Skin epidermis (tissue), 12 donors: ENCODE results near the gene C16orf92.

Experiments
- H3K27ac ChIP-seq, 21 experiments: fragments of 200-600 bp; sonication (generic) in 11 of 21; one replicate each; pipeline ENCODE4 v1.5.0; 2020; ENCODE audit warnings: mild to moderate bottlenecking in 3 of 21, inconsistent platforms in 2 of 21, moderate library complexity in 2 of 21
- H3K4me3 ChIP-seq, 7 experiments: fragments of 200-600 bp; sonication (generic) in 2 of 7; one replicate each; pipeline ENCODE4 v1.5.0; 2020; ENCODE audit warnings: inconsistent platforms in 2 of 7, mild to moderate bottlenecking in 2 of 7, moderate library complexity in 1 of 7

C16orf92 gene

GRCh38 chr16:30022887-30023286 is at the start of gene C16orf92:
Gene C16orf92 (plus strand): TSS chr16:30023198. CDS start chr16:30023341, 143 bp downstream.
- Histone ChIP-seq H3K4me3 (no peak within 1 kb of the TSS), H3K27ac (no peak within 1 kb of the TSS)

DNA sequence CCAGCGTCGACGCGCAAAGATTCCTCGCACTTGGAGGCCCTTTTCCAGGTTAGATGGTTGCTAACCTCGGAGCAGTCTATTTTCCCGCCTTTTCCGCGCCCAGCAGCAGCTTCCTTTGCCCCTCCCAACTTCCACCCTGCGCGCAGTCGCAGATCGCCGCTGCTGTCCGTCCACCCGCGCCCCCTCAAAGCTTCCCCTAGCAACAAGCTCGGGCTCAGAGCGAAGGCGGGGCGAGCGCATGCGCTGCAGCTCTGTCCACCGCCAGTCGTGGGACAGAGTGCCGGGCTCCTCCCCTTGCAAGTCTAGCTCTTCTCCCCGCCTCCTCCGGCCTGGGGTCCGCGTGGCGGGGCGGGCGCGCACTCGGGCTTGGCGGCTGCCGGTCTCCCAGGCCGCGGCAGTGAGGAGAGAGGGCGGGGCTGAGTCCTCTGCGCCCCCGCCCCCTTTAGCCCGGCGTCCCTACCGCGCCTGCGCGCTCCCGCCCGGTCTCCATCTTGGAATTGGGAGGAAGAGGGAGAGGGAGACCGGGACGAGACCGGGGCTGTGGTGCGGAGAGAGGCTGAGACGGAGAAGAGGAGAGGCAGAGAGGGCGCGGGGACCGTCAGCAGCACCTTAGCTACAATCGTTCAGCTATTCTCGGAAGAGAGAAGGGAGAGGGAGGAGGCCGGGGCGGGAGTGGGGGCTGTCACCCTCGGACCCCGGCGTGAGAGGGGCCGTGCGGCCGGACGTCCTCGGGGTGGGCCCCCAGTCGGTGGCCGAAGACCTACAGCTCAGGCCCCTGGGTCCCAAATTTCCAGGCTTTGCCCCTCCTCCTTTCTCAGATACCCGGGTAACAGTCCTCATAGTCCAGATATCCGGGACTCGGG is 49.4 kb upstream of the C16orf92 start, which contains the start of gene TAOK2:
Gene TAOK2 (plus strand): TSS at position 485 of the 863 bp plus-strand sequence. CDS start 3,905 bp downstream, outside the sequence.
- Histone ChIP-seq H3K27ac (peak within 1 kb of the TSS; percentile 15 to 98 (median 93)), H3K4me3 (peak within 1 kb of the TSS; percentile 62 to 95 (median 83))

DNA sequence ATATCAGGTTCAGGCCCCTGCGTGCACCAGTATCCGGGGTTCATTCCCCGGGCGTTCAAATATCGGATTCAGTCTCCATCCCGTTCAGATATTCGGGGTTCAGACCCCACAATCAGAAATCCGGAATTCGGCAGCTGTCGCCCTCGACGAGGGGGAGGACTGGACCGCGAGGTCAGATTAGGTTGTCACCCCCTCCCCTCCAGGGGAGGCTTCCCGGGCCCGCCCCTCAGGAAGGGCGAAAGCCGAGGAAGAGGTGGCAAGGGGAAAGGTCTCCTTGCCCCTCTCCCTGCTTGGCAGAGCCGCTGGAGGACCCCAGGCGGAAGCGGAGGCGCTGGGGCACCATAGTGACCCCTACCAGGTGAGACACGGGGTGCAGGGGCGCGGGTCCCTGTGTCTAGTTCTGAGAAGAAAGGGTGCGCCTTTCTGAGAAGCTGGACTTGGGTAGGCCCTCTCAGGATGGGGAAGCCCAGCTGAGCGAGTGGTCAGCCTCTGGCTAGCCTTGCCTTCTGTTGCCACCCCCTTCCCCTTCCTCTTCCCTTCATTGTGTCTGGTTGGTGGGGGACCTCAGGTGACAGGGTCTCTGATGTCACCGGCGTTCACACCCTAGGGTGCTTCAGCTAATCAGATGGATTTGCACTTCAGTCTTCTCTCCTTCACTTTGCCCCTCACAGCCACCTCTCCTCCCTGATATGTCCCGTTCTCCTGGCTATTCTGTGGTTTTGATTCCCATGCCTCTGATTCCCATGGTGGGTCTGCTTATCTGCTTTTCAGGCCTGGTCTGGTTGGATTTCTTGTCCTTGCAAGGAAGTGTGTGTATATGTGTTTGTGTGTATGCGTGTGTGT is 48.5 kb upstream of the C16orf92 start:
- peak overlapping the region; percentile 15 to 98 (median 93) for H3K27ac ChIP-seq
- peak overlapping the region; percentile 62 to 95 (median 83) for H3K4me3 ChIP-seq

DNA sequence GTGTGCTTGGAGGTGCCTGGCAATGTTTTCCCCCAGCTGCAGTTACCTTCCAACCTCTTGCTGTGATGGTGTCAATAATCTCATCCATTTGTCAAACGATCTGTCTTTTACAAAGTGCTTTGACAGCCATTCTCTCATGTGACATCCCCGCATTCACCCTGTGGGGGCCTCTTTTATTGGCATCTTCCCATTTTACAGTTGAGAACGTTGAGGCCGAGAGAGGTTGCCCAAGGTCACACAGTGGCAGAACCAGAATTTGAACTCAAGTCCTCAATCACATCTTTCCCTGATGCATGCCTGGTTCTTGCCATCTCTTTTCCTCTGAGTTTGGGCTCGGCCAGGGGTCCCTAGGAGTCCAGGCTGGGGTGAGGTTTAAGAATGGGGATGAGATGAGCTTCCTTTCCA is 47.9 kb upstream of the C16orf92 start:
- peak overlapping the region; percentile 62 to 95 (median 83) for H3K4me3 ChIP-seq
- peak overlapping the region in 19 of 21 experiments; percentile 76 to 98 (median 95) for H3K27ac ChIP-seq

GRCh38 chr16:29975811-29976511 is 47.0 kb upstream of the C16orf92 start:
- Histone ChIP-seq H3K4me3 (peak overlapping the region in 3 of 7 experiments; percentile 69 to 95 (median 93)), H3K27ac (peak overlapping the region in 19 of 21 experiments; percentile 1 to 98 (median 92))

DNA sequence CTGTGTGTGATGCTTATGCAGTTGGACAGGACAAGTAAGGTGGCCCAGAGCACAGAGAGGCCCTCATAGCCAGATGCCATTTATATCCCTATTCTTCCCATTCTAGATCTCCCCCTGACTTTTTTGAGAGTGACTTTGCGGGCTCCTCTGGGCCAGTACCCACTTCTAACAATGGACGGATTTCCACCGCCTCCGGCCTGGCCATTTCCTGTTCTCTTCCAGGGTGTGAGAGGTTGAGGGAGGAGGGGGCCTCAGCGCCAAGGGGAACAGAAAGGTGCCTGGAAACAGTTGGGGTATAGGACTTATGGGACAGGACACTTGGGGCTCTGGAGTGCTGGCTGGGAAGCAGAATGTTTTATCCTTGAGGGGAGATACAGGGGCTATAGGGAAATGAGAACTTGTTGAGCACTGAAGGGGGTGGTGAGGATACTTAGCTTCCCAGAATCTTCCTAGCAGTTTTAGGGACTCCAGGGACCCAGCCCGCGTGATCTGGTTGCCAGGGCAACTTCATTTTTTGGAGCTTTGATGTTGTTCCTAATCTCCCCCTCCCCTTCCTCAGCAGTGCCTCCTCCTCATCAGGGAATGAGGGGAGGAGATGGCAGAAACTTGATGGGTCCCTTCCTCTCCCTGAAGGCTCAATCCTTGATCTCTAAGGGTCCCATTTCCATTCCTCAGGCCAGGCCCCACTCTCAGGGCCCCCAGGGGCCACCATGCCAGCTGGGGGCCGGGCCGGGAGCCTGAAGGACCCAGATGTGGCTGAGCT is 45.8 kb upstream of the C16orf92 start:
- H3K4me3 ChIP-seq, result no peak overlapping the region
- H3K27ac ChIP-seq, result peak overlapping the region in 19 of 21 experiments; percentile 1 to 98 (median 82)

DNA sequence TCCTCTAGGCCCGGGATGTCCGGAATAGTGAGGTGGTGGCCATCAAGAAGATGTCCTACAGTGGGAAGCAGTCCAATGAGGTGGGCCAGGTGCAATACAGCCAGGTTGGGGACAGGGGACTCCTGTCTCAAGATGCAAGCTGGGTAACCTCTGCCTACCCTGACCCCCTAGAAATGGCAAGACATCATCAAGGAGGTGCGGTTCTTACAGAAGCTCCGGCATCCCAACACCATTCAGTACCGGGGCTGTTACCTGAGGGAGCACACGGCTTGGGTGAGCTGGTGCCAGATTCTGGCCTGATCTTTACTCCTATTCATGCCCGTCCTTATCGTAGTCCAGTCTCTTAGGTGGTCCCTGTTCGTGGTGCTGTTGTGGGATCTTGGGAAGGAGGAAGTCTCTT is 44.9 kb upstream of the C16orf92 start:
- Histone ChIP-seq H3K27ac (peak overlapping the region in 12 of 21 experiments; percentile 50 to 97 (median 78)), H3K4me3 (no peak overlapping the region)

GRCh38 chr16:29978564-29979270 is 44.3 kb upstream of the C16orf92 start:
- Histone ChIP-seq H3K4me3 (no peak overlapping the region), H3K27ac (peak overlapping the region in 5 of 21 experiments; percentile 42 to 97 (median 97))

DNA sequence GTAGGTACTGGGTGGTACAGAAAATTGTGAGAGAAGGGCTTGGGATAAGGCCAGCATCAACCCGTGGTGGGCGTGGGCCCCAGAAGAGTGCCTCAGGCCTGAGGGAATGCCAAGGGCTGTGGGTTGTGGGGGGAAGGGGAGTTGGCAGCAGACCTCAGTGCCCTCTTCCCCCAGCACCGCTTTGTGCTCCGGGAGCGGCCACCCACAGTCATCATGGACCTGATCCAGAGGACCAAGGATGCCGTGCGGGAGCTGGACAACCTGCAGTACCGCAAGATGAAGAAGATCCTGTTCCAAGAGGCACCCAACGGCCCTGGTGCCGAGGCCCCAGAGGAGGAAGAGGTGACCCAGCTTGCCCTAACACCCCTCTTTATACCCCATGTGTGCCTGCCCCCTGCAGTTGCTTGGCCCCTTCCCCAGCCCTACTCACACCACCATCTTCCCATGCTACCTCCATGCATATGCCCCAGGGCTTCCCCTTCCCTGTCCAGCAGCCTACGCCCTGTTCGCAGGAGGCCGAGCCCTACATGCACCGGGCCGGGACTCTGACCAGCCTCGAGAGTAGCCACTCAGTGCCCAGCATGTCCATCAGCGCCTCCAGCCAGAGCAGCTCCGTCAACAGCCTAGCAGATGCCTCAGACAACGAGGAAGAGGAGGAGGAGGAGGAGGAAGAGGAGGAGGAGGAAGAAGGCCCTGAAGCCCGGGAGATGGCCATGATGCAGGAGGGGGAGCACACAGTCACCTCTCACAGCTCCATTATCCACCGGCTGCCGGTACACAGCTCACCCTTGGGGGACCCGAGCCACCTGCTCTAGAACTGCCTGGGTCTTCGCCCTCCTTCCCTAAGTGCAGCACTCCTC is 40.2 kb upstream of the C16orf92 start:
- H3K27ac ChIP-seq, result peak overlapping the region in 2 of 21 experiments; percentile 2 to 50

DNA sequence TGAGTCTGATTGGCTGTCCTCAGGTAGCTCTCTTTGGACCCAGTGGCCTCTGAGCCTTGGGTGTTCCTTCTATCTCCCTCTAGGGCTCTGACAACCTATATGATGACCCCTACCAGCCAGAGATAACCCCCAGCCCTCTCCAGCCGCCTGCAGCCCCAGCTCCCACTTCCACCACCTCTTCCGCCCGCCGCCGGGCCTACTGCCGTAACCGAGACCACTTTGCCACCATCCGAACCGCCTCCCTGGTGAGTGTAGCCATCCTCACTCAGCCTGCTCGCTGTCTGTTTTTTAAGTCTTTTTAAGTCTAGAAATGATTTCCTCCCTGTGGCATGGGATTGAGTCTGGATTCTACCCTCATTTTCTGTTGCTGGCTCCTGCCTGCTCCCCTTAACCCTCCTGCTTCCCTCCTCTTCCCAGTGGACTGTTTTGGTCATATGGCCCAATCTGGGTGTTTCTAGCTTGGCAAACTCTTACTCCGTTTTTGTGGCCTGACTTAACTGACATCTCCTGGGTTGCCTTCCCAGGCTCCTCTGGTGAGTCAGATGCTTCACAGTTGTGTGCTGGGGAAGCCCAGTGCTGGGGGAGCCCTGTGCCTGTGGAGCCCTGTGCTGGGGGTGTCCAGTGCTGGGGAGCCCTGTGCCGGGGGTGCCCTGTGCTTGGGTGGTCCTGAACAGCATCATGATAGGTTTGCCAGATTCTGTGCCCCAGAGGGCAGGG is 39.4 kb upstream of the C16orf92 start:
- no peak overlapping the region for H3K4me3 ChIP-seq
- peak overlapping the region in 1 of 21 experiments; percentile 40 for H3K27ac ChIP-seq

More for the DNA sequence above, 40.2 kb upstream of the C16orf92 start:
- H3K4me3 ChIP-seq, result no peak overlapping the region

GRCh38 chr16:29984137-29984763 is 38.7 kb upstream of the C16orf92 start:
- H3K27ac ChIP-seq, result no peak overlapping the region

DNA sequence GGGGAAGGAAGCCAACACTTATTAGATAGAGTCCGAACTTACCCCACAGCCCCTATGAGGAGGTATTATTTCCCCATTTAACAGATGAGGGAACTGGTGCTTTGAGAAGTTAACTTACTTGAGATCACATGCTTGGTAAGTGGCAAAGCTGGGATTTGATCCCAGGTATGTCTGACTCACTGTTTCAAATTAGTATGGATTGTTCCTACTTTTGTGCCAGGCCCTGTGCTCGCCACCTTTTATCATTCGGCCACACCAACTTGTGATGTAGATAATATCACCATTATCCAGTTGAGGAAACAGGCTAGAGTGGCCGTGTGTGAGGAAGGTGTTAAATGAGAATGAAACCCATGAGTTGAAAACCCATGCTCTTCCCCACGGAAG is 38.2 kb upstream of the C16orf92 start:
- Histone ChIP-seq H3K4me3 (no peak overlapping the region), H3K27ac (no peak overlapping the region)

More at GRCh38 chr16:29984137-29984763, 38.7 kb upstream of the C16orf92 start:
- no peak overlapping the region for H3K4me3 ChIP-seq

GRCh38 chr16:29985271-29985811 is 37.7 kb upstream of the C16orf92 start:
- no peak overlapping the region for H3K27ac ChIP-seq
- no peak overlapping the region for H3K4me3 ChIP-seq

GRCh38 chr16:29986231-29986630 is 36.8 kb upstream of the C16orf92 start:
- H3K4me3 ChIP-seq, result no peak overlapping the region

GRCh38 chr16:29986931-29987330 is 36.1 kb upstream of the C16orf92 start:
- Histone ChIP-seq H3K4me3 (no peak overlapping the region), H3K27ac (peak overlapping the region in 1 of 21 experiments; percentile 9)

More at GRCh38 chr16:29986231-29986630, 36.8 kb upstream of the C16orf92 start:
- no peak overlapping the region for H3K27ac ChIP-seq
